HuH-7 (cell line): Measurements from ENCODE around the gene MGAT1.

Experiments used
- DNase-seq: peaks from one replicate; pipeline ENCODE4 v3.0.0; 2011; ENCODE audit warnings: low spot score

Gene MGAT1

GRCh38 chr5:180823940-180824629 lies 21.5 kb upstream of the MGAT1 start:
- DNase-seq: no peak

- DNase-seq: no peak
Measured at GRCh38 chr5:180823346-180823745, 20.7 kb upstream of the MGAT1 start.

- DNase-seq: no peak
Measured at GRCh38 chr5:180821538-180821937, 18.9 kb upstream of the MGAT1 start.

- no peak for DNase-seq
Measured at GRCh38 chr5:180820788-180821321, 18.2 kb upstream of the MGAT1 start.

- DNase-seq: no peak
Measured at GRCh38 chr5:180818677-180819341, 16.2 kb upstream of the MGAT1 start.

- no peak for DNase-seq
Measured at GRCh38 chr5:180817893-180818674, 15.5 kb upstream of the MGAT1 start.

- no peak for DNase-seq
Measured at GRCh38 chr5:180816608-180817534, 14.3 kb upstream of the MGAT1 start.

- no peak for DNase-seq
Measured at GRCh38 chr5:180815293-180815917, 12.8 kb upstream of the MGAT1 start.

- no peak for DNase-seq
Measured at GRCh38 chr5:180813420-180813819, 10.8 kb upstream of the MGAT1 start.

GRCh38 chr5:180811623-180812124 lies 9.1 kb upstream of the MGAT1 start:
- no peak for DNase-seq

- no peak for DNase-seq
Measured at GRCh38 chr5:180810959-180811622, 8.5 kb upstream of the MGAT1 start.

GRCh38 chr5:180810210-180810958 lies 7.8 kb upstream of the MGAT1 start:
- DNase-seq: peak; percentile 88

GRCh38 chr5:180809403-180810209 lies 7.0 kb upstream of the MGAT1 start:
- peak; percentile 91 for DNase-seq

GRCh38 chr5:180808461-180809000 lies 5.9 kb upstream of the MGAT1 start:
- peak; percentile 72 for DNase-seq

GRCh38 chr5:180807654-180808414 lies 5.2 kb upstream of the MGAT1 start:
- no peak for DNase-seq

- no peak for DNase-seq
Measured at GRCh38 chr5:180807046-180807445, 4.4 kb upstream of the MGAT1 start.

- DNase-seq: no peak
Measured at GRCh38 chr5:180806351-180807011, 3.9 kb upstream of the MGAT1 start.
